Hippocampal formation (tissue), 2 donors: Measurements from ENCODE around the gene ATM.

Experiments
- DNase-seq, 2 donors: peaks; one replicate each; lab custom pipeline; 2025; lab: John Stamatoyannopoulos, UW

The ATM gene

DNA sequence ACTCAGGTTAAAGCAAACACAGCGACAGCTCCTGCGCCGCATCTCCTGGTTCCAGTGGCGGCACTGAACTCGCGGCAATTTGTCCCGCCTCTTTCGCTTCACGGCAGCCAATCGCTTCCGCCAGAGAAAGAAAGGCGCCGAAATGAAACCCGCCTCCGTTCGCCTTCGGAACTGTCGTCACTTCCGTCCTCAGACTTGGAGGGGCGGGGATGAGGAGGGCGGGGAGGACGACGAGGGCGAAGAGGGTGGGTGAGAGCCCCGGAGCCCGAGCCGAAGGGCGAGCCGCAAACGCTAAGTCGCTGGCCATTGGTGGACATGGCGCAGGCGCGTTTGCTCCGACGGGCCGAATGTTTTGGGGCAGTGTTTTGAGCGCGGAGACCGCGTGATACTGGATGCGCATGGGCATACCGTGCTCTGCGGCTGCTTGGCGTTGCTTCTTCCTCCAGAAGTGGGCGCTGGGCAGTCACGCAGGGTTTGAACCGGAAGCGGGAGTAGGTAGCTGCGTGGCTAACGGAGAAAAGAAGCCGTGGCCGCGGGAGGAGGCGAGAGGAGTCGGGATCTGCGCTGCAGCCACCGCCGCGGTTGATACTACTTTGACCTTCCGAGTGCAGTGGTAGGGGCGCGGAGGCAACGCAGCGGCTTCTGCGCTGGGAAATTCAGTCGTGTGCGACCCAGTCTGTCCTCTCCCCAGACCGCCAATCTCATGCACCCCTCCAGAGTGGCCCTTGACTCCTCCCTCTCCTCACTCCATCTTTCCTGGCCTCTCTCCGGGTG lies at the start of gene ATM, which contains the start of gene NPAT:
Gene ATM (plus strand): TSS at position 494 of the 774 bp plus-strand sequence. CDS start 4,558 bp downstream, outside the sequence.
Gene NPAT (minus strand): TSS at position 65 of the 774 bp plus-strand sequence. CDS start 102 bp downstream, outside the sequence.
- DNase-seq: peak; percentile 99 to 100

- no peak for DNase-seq
These were observed 45.3 kb upstream of the ATM start for GRCh38 chr11:108177570-108177969.

DNA sequence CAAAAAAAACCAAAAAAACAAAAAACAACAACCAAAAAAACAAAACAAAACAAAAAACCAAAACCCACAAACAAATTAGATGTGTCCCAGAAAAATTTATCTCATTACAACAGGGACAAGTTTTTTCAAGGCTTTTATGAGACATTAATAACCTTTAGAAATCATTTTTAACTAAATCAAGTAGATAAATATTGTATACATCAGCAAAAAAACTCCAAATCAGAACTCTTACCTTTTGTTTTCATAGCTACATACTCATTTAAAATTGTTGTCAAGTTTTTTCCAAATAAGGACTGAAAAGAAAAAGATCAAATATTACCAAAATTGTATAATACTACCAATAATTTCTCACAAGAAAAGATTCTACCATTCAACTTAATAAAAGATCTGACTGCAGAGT lies 29.1 kb upstream of the ATM start:
- no peak for DNase-seq

- DNase-seq: no peak
These were observed 26.0 kb upstream of the ATM start for GRCh38 chr11:108196901-108197300.

- no peak for DNase-seq
These were observed 25.5 kb upstream of the ATM start for GRCh38 chr11:108197351-108197750.

DNA sequence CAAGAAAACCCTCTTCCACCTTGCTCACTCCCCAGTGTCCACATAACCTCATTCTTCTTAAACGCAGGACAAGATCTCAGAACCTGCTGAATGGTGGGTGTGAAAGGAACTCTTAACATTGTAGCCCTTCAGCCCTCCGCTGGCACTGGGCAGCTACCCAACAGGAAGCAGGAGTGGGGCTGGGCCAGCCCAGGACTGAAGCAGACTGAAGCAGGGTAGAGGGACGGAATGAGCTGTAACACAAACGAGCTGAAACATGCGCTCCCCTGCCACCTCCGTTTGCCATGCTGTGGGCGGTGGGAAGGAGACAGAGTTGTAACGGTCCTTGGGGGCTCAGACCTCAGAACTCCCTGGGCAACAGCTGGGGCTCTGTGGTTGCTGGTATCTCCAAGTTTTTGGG lies 24.0 kb upstream of the ATM start:
- no peak for DNase-seq

DNA sequence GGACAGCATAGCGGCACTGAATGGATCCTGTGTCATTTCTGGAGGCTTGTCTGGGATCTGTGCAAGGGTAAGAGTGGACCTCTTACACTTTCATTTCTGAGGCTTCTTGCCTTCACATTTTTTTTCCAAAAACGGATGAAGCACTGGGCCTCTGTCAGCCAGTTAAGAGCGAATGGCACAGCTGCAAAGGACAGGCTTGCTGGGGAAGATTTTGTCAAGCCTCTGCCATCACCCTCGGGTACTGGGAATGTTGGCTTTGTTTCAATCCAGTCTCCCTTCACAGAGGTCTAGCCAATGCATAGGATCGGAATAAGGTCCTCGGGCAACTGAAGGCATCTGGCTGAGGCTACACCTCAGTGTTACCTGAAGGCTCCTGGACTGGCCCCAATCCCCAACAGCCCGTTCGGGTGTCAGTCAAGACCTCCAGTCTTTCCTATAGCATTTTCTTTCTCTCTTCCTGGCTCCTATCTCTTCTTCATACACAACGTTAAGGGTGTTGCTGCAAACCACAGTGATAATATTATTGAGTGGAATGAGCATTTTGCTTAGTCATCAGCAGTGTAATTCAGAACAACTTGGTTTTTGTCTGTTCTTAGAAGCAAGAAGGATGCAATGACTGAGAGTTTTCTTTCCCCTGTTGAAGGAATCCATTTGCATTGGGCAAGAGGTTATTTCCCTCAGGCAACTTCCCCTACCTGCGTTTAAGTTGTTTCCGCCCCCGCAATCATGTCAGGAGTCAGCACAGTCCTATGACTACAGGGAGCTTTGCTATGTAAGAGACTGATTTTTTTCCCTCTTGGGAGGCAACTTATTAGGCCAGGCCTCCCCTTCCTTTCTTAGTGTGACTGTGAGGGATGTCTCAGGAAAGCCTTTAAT lies 23.2 kb upstream of the ATM start:
- DNase-seq: no peak

GRCh38 chr11:108203075-108203474 lies 19.8 kb upstream of the ATM start:
- no peak for DNase-seq

- DNase-seq: no peak
These were observed 18.5 kb upstream of the ATM start for GRCh38 chr11:108204376-108204775.

DNA sequence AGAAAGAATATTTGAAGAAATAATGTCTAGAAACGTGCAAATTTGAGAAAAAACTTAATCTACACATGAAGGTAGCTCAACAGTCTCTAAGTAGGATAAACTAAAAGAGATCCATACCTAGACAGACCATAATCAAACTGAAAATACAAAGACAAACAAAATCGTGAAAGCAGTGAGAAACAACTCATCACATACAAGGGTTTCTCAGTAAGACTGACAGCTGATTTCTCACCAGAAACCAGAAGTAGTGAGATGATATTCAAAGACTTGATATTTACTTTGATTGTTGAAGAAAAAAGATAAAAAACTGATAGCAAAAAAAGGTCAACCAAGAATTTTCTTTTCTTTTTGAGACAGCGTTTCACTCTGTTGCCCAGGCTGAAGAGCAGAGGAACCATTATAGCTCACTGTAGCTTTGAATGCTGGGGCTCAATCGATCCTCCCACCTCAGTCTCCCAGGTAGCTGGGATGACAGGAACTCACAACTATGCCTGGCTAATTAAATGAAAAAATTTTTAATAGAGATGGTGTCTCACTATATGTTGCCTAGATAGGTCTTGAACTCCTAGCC lies 17.9 kb upstream of the ATM start:
- DNase-seq: no peak

GRCh38 chr11:108206171-108206570 lies 16.7 kb upstream of the ATM start:
- DNase-seq: no peak

DNA sequence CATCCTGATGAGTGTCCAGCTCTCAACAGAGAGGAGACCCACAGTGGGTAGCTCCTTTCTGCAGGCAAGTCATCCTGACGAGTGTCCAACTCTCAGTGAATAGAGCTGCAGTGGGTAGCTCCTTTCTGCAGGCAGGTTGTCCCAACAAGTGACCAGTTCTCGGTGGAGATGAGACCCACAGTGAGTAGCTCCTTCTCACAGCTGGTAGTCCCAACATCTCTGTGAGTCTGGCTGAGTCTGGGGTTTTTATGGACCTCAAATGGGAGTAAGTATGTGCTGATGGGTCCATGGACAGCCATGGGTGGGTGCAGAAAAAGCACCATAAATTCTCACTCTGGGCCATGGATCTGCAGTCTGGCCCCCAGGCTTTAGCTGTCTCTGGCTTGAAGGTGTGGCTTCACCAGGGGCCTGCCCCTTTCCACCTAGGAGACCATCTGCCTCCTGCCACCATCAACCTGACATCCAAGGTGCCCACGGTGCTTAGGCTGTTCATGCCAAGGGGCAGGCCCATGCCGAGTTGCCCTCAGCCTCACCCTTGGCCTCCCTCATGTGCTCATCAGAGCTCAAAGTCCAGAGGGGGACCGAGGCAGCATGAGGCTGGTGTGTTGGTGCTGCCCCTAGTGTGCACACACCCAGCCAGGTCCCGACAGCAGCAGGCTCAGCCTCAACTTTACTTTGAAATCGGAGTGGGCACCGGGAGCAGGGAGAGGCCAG lies 15.7 kb upstream of the ATM start:
- DNase-seq: no peak

DNA sequence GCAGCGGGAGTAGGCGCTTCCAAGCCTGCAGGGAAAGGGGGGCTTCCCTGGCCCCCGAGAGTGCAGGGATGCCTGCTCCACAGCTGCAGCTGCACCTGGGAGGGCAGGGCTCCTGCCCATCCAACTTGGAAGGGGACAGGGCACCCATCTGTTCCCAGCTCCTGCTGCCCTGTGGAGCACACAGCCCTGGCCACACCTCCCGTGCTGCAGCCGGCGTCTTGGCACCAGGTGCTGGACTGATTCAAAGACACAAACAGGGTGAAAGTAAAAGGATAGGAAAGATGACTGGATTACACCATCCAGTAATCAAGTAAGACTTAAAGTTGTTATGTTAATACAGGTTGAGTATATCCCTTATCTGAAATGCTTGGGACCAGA lies 15.2 kb upstream of the ATM start:
- DNase-seq: no peak

- DNase-seq: no peak
These were observed 12.4 kb upstream of the ATM start for GRCh38 chr11:108210441-108210840.

DNA sequence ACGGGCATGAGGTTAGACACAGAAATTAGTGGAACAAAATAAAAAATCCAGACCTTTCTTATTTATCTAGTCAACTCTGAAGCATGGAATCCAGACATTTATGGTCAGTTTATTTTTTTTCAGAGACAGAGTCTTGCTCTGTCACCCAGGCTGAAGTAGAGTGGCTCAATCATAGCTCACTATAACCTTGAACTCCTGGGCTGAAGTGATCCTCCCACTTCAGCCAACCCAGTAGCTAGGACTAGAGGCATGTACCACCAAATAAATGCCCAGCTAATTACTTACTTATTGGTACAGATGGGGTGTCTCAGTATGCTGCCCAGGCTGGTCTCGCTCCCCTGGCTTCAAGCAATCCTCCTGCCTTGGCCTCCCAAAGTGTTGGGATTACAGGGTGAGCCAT lies 9.1 kb upstream of the ATM start:
- no peak for DNase-seq

DNA sequence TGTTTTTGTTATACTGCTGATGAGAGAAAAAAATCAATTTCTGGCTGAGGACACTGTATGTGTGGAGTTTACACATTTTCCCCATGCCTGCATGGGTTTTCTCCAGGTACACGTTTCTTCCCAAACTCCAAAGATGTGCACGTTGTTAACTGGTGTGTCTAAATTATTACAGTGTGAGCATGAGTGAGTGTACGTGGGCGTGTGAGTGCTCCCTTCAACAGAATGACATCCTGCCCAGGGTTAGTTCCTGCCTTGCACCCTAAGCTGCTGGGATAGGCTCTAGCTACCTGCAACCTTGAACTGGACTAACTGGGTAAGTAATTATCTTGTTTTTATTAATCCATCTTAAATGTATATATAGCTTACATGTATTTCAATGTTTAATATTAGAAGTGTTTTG lies 5.9 kb upstream of the ATM start:
- DNase-seq: no peak

DNA sequence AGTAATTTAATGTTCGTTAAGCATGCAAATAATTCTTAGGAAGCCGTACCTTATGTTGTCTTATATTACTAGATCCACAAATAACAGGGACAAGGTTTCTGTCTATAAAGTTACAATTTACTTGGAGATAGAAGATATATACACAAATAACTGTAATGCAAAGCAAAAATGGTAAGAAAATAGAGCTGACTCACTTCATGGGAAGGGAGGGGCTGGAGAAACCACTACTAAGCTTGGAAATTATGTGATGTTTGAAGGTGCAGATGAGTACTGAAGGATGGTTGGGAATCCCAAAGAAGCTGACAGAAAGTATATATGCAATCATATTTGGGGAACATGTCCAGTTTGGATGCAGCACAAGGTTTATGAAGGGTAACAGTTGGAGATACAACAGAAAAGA lies 4.4 kb upstream of the ATM start:
- no peak for DNase-seq

DNA sequence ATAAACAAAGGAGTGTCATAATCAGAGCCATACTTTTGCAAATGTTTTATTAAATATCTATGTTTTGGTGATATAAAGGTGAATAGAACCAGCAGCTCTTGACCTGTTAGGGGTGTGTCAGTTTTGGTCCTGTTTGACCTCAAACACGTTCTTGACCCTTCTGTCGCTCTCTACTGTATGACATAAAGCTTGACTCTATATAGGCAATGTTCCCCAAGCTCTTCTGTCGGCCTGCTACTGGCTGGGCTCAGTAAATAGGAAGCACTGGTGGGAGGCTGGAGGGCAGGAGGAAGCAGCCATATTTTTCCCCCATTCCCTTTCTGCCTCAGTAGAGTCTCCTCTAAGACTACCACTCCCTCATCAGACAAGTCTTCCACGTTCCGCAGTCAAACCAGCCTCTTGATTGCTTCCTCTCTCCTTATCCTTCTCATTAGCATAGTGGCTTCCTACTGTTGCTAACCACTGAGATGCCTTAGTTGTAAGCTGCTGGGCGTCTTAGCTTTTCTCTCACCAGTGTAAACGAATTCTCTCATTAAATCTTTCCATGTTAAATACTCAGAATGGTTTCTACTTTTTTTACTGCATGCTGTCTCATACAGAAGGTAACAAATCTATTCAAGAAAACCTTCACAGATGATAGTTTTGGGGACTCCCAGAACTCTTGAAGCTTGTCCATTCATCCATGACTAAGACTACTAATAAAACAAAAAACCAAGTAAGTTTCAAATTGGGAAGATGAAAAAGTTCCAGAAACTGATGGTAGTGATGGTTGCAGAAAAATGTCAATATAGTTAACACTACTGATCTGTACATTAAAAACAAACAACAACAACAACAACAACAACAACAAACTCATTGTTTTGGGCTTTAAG lies 3.7 kb upstream of the ATM start:
- no peak for DNase-seq

- no peak for DNase-seq
These were observed 2.0 kb upstream of the ATM start for GRCh38 chr11:108220721-108221336.

DNA sequence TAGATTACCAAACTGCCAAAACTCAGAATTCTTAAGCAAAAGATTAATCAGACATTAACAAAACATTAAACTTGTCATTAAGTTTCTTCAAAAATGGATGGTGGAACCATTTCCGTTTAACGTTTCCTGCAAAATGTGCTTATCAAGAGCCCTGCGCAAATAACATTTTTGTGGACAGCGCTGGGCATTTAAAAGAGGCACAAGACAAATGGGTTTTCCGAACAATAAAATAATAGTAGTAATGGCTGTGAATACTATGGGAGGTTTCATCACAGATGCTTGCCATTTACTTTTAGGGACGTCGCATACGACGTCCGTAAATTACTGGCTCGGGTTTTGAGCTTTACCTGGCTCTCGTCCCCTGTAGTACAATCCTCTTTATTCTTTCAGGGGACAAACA lies 1.5 kb upstream of the ATM start:
- DNase-seq: no peak
